H1 (cell line): ENCODE measurements around the gene TBX4.

Experiments
- CTCF ChIP-seq, 3 experiments: IDR thresholded peaks; 1 replicate in 2 of 3; 2 replicates in 1 of 3; pipeline versions ENCODE4 v1.5.1 to v1.6.1; 2011; ENCODE audit warnings: low read length in 3 of 3, mild to moderate bottlenecking in 3 of 3, inconsistent platforms in 2 of 3, low read depth in 1 of 3, moderate library complexity in 1 of 3; ENCODE audit not compliant: insufficient read depth in 1 of 3; ENCODE audit errors: control extremely low read depth in 1 of 3
- EZH2 ChIP-seq: fragments of 200-600 bp; sonication (generic); IDR thresholded peaks from 2 replicates; pipeline ENCODE4 v1.7.1; 2012; ENCODE audit warnings: low read depth, mild to moderate bottlenecking, moderate library complexity, low read length, inconsistent platforms; ENCODE audit not compliant: severe bottlenecking

DNA sequence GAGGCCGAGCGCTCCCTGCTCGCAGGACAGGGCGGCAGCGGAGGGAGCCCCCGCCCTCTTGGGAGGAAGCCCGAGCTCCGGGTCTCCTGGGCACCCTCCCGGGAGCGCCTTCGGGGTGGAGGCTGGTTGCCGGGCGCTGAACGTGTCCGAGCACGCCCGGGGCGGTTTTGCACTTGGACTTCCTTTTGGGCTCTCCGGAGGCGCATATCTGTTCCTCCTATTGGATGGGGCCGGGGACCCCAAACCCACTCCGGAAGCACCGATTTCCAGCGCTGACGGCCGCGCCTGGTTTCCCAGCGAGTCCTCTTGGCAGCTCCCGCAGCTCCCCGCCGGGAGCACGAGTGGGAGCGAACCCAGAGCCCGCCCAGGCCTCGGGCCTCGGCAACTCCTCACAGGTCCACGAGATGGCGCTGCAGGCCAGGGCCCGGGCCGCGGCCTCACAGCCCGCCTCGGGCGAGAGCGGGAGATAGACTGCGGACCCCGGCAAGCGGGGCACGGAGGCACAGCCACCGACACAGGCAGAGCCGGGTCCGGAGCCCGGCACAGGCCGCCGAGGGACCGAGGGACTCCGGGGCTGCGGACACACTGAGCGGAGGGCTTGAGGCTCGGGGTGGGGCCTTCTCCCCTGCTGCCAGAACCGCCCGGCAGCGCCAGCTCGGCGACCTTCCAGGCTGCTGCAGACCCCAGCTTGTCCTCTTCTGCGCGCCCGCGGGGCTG, 39.9 kb upstream of the TBX4 start:
- peak; percentile 53 for TF ChIP-seq EZH2
- peak; percentile 84 to 95 (median 87) for TF ChIP-seq CTCF (IDR thresholded peaks at IDR 0.05; ENCODE audit: control extremely low read depth in 1 of 3, insufficient read depth in 1 of 3, low read depth in 1 of 3, low read length in 3 of 3)
